Esophagus squamous epithelium (tissue), 4 donors: ENCODE data around the gene SPACA7.

Experiments used
- CTCF ChIP-seq, 6 experiments: fragments of 450-650 bp in 4 of 6; fragments of 200-600 bp in 2 of 6; sonication (generic) in 2 of 6; IDR thresholded peaks; one replicate each; pipeline ENCODE4 v1.5.1; 2016 to 2019; ENCODE audit warnings: antibody characterized with exemption in 6 of 6, mild to moderate bottlenecking in 4 of 6, moderate library complexity in 4 of 6
- POLR2A ChIP-seq, 4 donors: fragments of 450-650 bp; IDR thresholded peaks; one replicate each; pipeline ENCODE4 v1.6.1; 2017; ENCODE audit warnings: antibody characterized with exemption in 4 of 4, mild to moderate bottlenecking in 4 of 4, moderate library complexity in 3 of 4

DNA sequence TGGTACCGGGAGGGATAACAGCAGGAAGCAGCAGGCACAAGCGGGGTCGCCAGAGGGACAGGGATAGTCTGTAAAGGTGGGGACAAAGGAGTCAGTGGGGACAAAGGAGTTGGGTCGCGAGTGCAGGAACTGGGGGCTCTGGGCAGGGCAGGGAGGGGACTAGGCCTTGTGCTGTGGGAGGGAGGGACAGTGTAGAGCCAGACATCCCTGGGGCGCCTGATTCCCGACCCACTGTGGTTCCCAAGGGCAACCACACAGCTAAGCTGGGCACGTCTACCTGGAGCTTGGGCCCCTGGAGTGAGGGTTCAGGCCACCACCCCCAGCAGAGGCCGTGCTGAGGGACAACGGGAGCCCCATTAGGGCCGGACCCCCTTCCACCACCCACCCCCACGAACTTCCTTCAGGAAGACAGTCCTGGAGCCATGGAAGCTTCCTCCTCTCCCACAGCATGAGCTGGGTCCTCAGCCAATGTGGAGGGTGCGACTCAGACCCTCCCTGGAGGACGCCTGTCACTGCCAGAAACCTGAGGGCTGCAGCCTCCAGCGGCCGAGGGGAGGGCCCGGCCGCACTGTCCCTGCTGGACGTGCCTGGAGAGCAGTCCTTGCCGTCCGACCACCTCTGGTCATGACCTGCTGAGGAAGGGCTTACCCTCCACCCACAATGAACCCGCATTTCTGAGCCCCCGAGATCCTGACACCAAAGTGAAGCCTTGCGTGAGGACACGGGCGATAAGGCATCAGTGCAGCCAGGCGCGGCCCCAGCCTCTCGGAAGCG is 77.9 kb downstream of the SPACA7 start:
- no peak for TF ChIP-seq CTCF (IDR thresholded peaks at IDR 0.05)
- no peak for TF ChIP-seq POLR2A (IDR thresholded peaks at IDR 0.05)
